ENCODE data around the gene GPD2. TPM values are rescaled to one million over a fixed set of nuclear protein-coding genes. Genes with fewer than 3 reads are reported as not detected.
A peak's percentile ranks its signal among the peaks of the same experiment; 100 is the strongest.

Gene GPD2
- total RNA-seq (2013; cell fraction: nucleolus; rRNA removed) = 64.3 and 66.5 TPM in 2 replicates
- total RNA-seq (2014; rRNA removed) (45.5 and 53.7 TPM in 2 replicates), total RNA-seq (2014; rRNA removed; fragmentation: Illumina TruSeq; extraction: Trizol) (61.6 and 62.5 TPM in 2 replicates), total RNA-seq (2021) (45.1 and 47.0 TPM in 2 replicates), polyA plus RNA-seq (2011; rRNA removed) (37.9 and 53.3 TPM in 2 replicates), polyA plus RNA-seq (2014; fragmentation: Illumina TruSeq; extraction: Trizol) (73.5 and 106 TPM in 2 replicates), polyA plus RNA-seq (2014; fragmentation: Nextera tagmentation; extraction: Ambion mirVana) (10 to 100 TPM; 10.0 to 10.5 TPM), polyA plus RNA-seq (2014; rRNA removed) (21.4 and 28.4 TPM in 2 replicates), polyA plus RNA-seq (2016; fragmentation: Nextera tagmentation; extraction: Ambion mirVana) (10 to 100 TPM; 41.8 to 49.5 TPM), polyA minus RNA-seq (2011; rRNA and poly(A)+ RNA removed) (106 and 134 TPM in 2 replicates), Bru-seq, nascent RNA (percentile 75 among the genes with signal in this experiment), BruChase-seq, experiment 1, labeled RNA remaining after a 6-hour chase (percentile 68 among the genes with signal in this experiment), BruChase-seq, experiment 2, labeled RNA remaining after a 2-hour chase (percentile 65 among the genes with signal in this experiment)
- 5.9 TPM for polyA plus RNA-seq (2011; ENCODE audit: low read depth)
- 22.0 and 24.7 TPM in 2 replicates for polyA plus RNA-seq (2011; cell fraction: cytosol; rRNA removed)
- polyA plus RNA-seq (2011; cell fraction: nucleus; rRNA removed) = 33.9 and 42.6 TPM in 2 replicates
- 10.0 and 20.6 TPM in 2 replicates for polyA plus RNA-seq (2012)
- polyA minus RNA-seq (2011; cell fraction: cytosol; rRNA and poly(A)+ RNA removed) = 32.6 and 40.4 TPM in 2 replicates
- polyA minus RNA-seq (2011; cell fraction: nucleus; rRNA and poly(A)+ RNA removed) = 36.8 and 50.2 TPM in 2 replicates
- long read RNA-seq, experiment 1, full-length matches to known transcripts = 3 of 7 reads
- long read RNA-seq, experiment 1, partial matches to known transcripts = 2 of 7 reads
- long read RNA-seq, experiment 1, other reads (novel, unspliced or antisense) = 2 of 7 reads
- long read RNA-seq, experiment 2, transcript GPD2-208 (17 exons, 2,457 nt) = major isoform, 17 of 60 reads
- long read RNA-seq, experiment 2, partial matches to known transcripts = 17 of 60 reads
- long read RNA-seq, experiment 2, other reads (novel, unspliced or antisense) = 26 of 60 reads

GRCh38 chr2:156435718-156436496, at the start of gene GPD2:
GPD2 (plus strand) TSS chr2:156436379; CDS start chr2:156476106, 39,727 bp downstream.
- FAIRE-seq (no peak), DNase-seq (ENCODE audit: low read depth, low spot score) (no peak), ATAC-seq (peak; percentile 77)
- Histone ChIP-seq H3K4me1 (ENCODE audit: control insufficient read depth, insufficient read depth, low read length) (peaks cover 23% of the 10 kb centered on the region), H3K4me2 (ENCODE audit: control insufficient read depth, insufficient read depth) (peak within 1 kb of the TSS; percentile 86), H3K9me3 (replicated peaks; ENCODE audit: control insufficient read depth, insufficient read depth, low read length) (no peaks in the 10 kb centered on the region), H3K79me2 (ENCODE audit: control insufficient read depth, insufficient read depth, low read length) (peaks cover 38% of the 10 kb centered on the region), H3K4me3 (peak within 1 kb of the TSS; percentile 68), H4K20me1 (ENCODE audit: control insufficient read depth, insufficient read depth) (no peaks in the 10 kb centered on the region), H3K36me3 (ENCODE audit: control insufficient read depth in 2 of 2, insufficient read depth in 2 of 2, low read length in 1 of 2) (no peaks in the 10 kb centered on the region), H3K9ac (ENCODE audit: control insufficient read depth, insufficient read depth, low read length) (peak within 1 kb of the TSS; percentile 91), H2AFZ (ENCODE audit: control insufficient read depth, low read depth, low read length) (peak within 1 kb of the TSS; percentile 73), H3K27me3 (replicated peaks in 1 of 2; ENCODE audit: control insufficient read depth in 2 of 2, insufficient read depth in 2 of 2, low read length in 1 of 2) (no peaks in the 10 kb centered on the region), H3K27ac (ENCODE audit: control insufficient read depth, insufficient read depth) (peak within 1 kb of the TSS; percentile 81)
- CTCF ChIA-PET = interaction anchor here (0.8 to 3.3 kb wide), 3 partner anchors 86 to 96 kb away, joined by 3 to 16 read pairs (median 5); no protein-coding TSS in a partner anchor
- SMC1A ChIA-PET (ENCODE audit: uncharacterized antibody, unreplicated experiment) = interaction anchor here (0.7 to 5.1 kb wide), 13 partner anchors 27 to 151 kb away, joined by 3 to 36 read pairs (median 12); partner anchors contain the start of gene NR4A2
- intact Hi-C loops (cut with micrococcal nuclease; ENCODE audit: unreplicated experiment) = loop anchor here (1.0 to 5.0 kb wide), 2 partner anchors 97 to 101 kb away; no protein-coding TSS in a partner anchor
- RAD21 ChIA-PET (ENCODE audit: unreplicated experiment) = interaction anchor here (0.6 to 4.0 kb wide), 11 partner anchors 9 to 137 kb away, joined by 3 to 37 read pairs (median 4); no protein-coding TSS in a partner anchor
- in situ Hi-C loops (cut with MboI) = no loop called here
- TSS peak; percentile 83 for BruUV-seq (replicated peaks)
- 0% methylated on average over 47 of the region's 79 CpGs for WGBS (ENCODE audit: insufficient coverage, insufficient replicate concordance, low lambda C conversion rate, missing lambda C conversion rate)
- POLR2A ChIA-PET = interaction anchor here (0.6 to 4.0 kb wide), 6 partner anchors 10 to 101 kb away, joined by 3 to 20 read pairs (median 4); no protein-coding TSS in a partner anchor
- TF ChIP-seq ZNF592 (IDR thresholded peaks at IDR 0.05) (no peak), POLR2AphosphoS5 (IDR thresholded peaks at IDR 0.05; ENCODE audit: low read length) (peak; percentile 80), CHD2 (IDR thresholded peaks at IDR 0.05; ENCODE audit: borderline replicate concordance, low read depth, low read length) (no peak), E2F4 (IDR thresholded peaks at IDR 0.05; ENCODE audit: low read depth, low read length) (no peak), SREBF1 (IDR thresholded peaks at IDR 0.05; ENCODE audit: low read length) (no peak), SMAD5 (IDR thresholded peaks at IDR 0.05; ENCODE audit: low read depth) (peak; percentile 66; the same call in 1 of the 2 replicates), BACH1 (IDR thresholded peaks at IDR 0.05; ENCODE audit: borderline replicate concordance) (0 out of 2 replicates have a peak, but pooled peaks have one; percentile 42), CHD1 (IDR thresholded peaks at IDR 0.05; ENCODE audit: low read depth, low read length) (no peak), EP300 (IDR thresholded peaks at IDR 0.05; ENCODE audit: borderline replicate concordance in 1 of 2, control insufficient read depth in 1 of 2, low read depth in 2 of 2, low read length in 2 of 2) (0 out of 4 replicates have a peak, but pooled peaks of 1 of the 2 experiments have one; percentile 4), RCOR1 (conservative IDR thresholded peaks at IDR 0.05; ENCODE audit: low read depth, low read length) (no peak), CREB1 (IDR thresholded peaks at IDR 0.05; ENCODE audit: low read depth) (0 out of 2 replicates have a peak, but pooled peaks have one; percentile 9), PML (IDR thresholded peaks at IDR 0.05; ENCODE audit: low read length) (0 out of 2 replicates have a peak, but pooled peaks have one; percentile 48), MTA2 (IDR thresholded peaks at IDR 0.05; ENCODE audit: low read depth) (peak; percentile 14; the same call in 1 of the 2 replicates)

All from GM12878 (cell line).